Mucosa of descending colon (tissue), 3 donors: ENCODE measurements around the gene OR2A25. TPM values are rescaled to one million over a fixed set of nuclear protein-coding genes. Genes with fewer than 3 reads are reported as not detected.

Experiments used
- ATAC-seq: fragments of 200-7000 bp; cut with Tn5 transposase; one replicate; pipeline ENCODE4 v1.9.1; 2020; ENCODE audit warnings: mild to moderate bottlenecking, moderate library complexity
- DNase-seq, 3 donors: peaks; one replicate each; pipeline ENCODE4 v3.0.0-alpha.2; 2020
- H3K36me3 ChIP-seq: fragments of 200-600 bp; one replicate; pipeline ENCODE4 v1.8.0; 2021; ENCODE audit warnings: low read depth, mild to moderate bottlenecking
- H3K4me1 ChIP-seq: fragments of 200-600 bp; one replicate; pipeline ENCODE4 v1.8.0; 2021; ENCODE audit warnings: low read depth, mild to moderate bottlenecking
- H3K4me3 ChIP-seq: fragments of 200-600 bp; one replicate; pipeline ENCODE4 v1.8.0; 2021; ENCODE audit warnings: mild to moderate bottlenecking
- H3K9me3 ChIP-seq: fragments of 200-600 bp; one replicate; pipeline ENCODE4 v1.8.0; 2021; ENCODE audit warnings: mild to moderate bottlenecking
- CTCF ChIP-seq: fragments of 200-600 bp; IDR thresholded peaks from one replicate; pipeline ENCODE4 v1.8.0; 2022; ENCODE audit warnings: antibody characterized with exemption, mild to moderate bottlenecking
- intact Hi-C, 2 donors: fragments of 100-400 bp; cut with DNase I in 1 of 2; cut with micrococcal nuclease in 1 of 2; formaldehyde crosslinking; loops; one replicate each; pipeline versions ENCODE4 v1.11.0 to v1.11.1; 2022; cut with DNase I, micrococcal nuclease
- total RNA-seq, 3 donors: library from RNA; stranded (reverse); fragmentation: NEBNext Ultra II Directional in 2 of 3; extraction: Animal tissue kit (Norgen Biotek cat#: 25700) in 2 of 3; gene quantifications; one replicate each; pipeline versions ENCODE4 v1.2.1 to v1.2.4, GENCODE V29; 2021 to 2023
- donor health status: DM: no; HTN: no; CAD: no; lungs with moderate emphysema.
- donor health status: DM: no; HTN: no; CAD: no.
- donor health status: DM: no; HTN: yes; CAD: no.

The OR2A25 gene
- total RNA-seq, 3 donors from 2014 or later: not detected

DNA sequence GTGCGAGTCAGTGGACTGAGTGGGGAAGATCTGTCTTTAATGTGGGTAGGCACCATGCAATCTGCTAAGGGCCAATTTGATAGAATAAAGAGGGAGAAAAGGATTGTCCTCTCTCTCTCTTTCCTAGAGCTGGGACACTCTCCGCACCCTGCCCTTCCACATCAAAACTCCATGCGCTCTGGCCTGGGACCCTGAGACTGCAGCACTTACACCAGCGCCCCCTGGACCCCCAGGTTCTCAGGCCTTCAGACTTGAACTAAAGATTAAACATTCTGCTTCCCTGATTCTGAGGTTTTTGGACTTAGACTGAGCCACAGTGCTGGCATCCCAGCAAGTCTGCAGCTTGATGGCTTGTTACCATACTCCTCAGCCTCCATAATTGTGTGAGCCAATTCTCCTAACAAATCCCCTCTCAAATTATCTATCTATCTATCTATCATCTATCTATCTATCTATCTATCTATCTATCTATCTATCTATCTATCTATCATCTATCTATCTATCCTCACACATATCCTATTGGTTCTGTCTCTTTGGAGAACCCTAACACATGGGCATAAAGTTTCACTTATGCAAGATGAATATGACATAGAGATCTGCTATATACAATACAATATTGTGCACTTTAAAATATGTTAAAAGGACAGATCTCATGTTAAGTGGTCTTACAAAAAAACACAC, 43.3 kb upstream of the OR2A25 start:
- DNase-seq: no peak
- no peak for TF ChIP-seq CTCF
- intact Hi-C loops: no loop called here
- Histone ChIP-seq H3K4me1 (no peaks in the 10 kb centered on the region), H3K9me3 (no peaks in the 10 kb centered on the region), H3K4me3 (no peak overlapping the region), H3K36me3 (no peaks in the 10 kb centered on the region)
- no peak for ATAC-seq

DNA sequence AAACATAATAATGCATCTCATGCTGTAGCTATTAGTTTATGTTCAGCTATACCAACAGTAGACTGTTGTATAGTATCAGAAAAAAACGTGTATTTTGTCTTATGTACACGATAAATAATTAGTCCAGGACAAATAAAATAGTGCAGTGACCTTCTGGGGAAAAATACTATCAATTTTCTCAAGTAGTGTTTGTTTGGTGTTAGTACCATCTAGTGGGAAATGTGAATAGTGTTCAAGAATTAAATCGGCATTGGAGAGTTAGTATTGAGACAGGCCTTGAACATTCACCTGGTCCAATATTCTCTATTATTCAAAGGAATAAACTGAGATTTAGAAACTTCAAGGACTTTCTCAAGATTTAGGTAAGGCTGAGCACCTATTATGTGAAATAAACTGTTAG, 42.5 kb upstream of the OR2A25 start:
- no peak for TF ChIP-seq CTCF
- no peak for DNase-seq
- intact Hi-C loops: no loop called here
- H3K4me1 ChIP-seq: no peaks in the 10 kb centered on the region
- H3K36me3 ChIP-seq: no peaks in the 10 kb centered on the region
- H3K4me3 ChIP-seq: no peak overlapping the region
- no peaks in the 10 kb centered on the region for H3K9me3 ChIP-seq
- no peak for ATAC-seq

GRCh38 chr7:144027974-144028373, 41.6 kb upstream of the OR2A25 start:
- Histone ChIP-seq H3K4me3 (no peak overlapping the region), H3K36me3 (no peaks in the 10 kb centered on the region), H3K9me3 (no peaks in the 10 kb centered on the region), H3K4me1 (no peaks in the 10 kb centered on the region)
- no peak for TF ChIP-seq CTCF
- DNase-seq: no peak
- no peak for ATAC-seq
- intact Hi-C loops: no loop called here

GRCh38 chr7:144028547-144028946, 41.1 kb upstream of the OR2A25 start:
- Histone ChIP-seq H3K36me3 (no peaks in the 10 kb centered on the region), H3K9me3 (no peaks in the 10 kb centered on the region), H3K4me1 (no peaks in the 10 kb centered on the region), H3K4me3 (no peak overlapping the region)
- no peak for TF ChIP-seq CTCF
- no peak for DNase-seq
- intact Hi-C loops: no loop called here
- ATAC-seq: no peak

- DNase-seq (no peak), ATAC-seq (no peak)
- Histone ChIP-seq H3K4me3 (no peak overlapping the region), H3K9me3 (no peaks in the 10 kb centered on the region), H3K36me3 (no peaks in the 10 kb centered on the region), H3K4me1 (no peaks in the 10 kb centered on the region)
- no peak for TF ChIP-seq CTCF
- intact Hi-C loops: no loop called here
Measured at GRCh38 chr7:144032516-144032915, 37.1 kb upstream of the OR2A25 start.
